Measurements from ENCODE around the gene SUV39H1.

DNA sequence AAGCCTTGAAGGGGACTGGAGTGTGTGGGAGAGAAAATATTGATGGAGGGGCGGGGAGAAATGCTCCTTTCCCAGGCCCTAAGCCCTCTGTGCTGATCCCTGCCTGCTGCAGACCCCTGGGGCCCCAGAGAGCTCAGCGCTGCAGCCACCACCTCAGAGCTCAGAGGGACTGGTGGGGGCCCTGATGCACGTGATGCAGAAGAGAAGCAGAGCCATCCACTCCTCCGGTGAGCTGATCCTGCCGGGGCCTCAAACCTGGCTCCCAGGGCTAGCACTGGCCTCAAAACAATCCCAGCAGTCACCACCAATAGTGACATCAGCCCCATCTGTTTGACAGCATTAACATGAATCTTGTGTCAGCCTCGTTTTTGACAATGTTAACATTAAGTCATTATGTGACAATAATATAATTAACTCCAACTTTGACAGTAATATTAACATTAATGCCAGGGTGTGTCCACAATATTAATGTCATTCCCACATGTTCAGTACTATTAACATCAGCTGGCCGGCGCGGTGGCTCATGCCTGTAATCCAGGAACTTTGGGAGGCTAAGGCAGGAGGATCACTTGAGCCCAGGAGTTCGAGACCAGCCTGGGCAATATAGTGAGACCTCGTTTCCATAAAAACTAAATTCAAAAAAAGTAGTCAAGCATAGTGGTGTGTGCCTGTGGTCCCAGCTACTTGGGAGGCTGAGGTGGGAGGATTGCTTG is 7.2 kb upstream of the SUV39H1 start:
- TF ChIP-seq POLR2A (IDR thresholded peaks at IDR 0.05; ENCODE audit: extremely low read depth, insufficient read length) (no peak), CTCF (IDR thresholded peaks at IDR 0.05; ENCODE audit: low read depth, low read length) (no peak), MAX (IDR thresholded peaks at IDR 0.05; ENCODE audit: low read depth, low read length) (no peak), MYC (IDR thresholded peaks at IDR 0.05; ENCODE audit: low read depth, low read length) (no peak)
